Nephron (organoid): ENCODE measurements around the gene COX19.
"Not testable (repeated sequence)": the region's sequence is repeated elsewhere in the genome, so short reads cannot be mapped to it uniquely, and the experiment has no call there.

Source experiments
- H3K27ac Mint-ChIP-seq, 3 experiments: 2 replicates each; pipeline ENCODE4 v1.8.0; 2020; ENCODE audit warnings: mixed read lengths in 3 of 3, mild to moderate bottlenecking in 2 of 3, moderate library complexity in 1 of 3
- H3K27me3 Mint-ChIP-seq: 2 replicates; pipeline ENCODE4 v1.8.0; 2021; ENCODE audit warnings: low read depth, mild to moderate bottlenecking, moderate library complexity, mixed read lengths
- H3K36me3 Mint-ChIP-seq: 2 replicates; pipeline ENCODE4 v1.8.0; 2020; ENCODE audit warnings: low read depth, mixed read lengths
- H3K4me1 Mint-ChIP-seq: 2 replicates; pipeline ENCODE4 v1.8.0; 2020; ENCODE audit warnings: mixed read lengths
- H3K4me3 Mint-ChIP-seq, 3 experiments: 2 replicates each; pipeline ENCODE4 v1.8.0; 2020; ENCODE audit warnings: mild to moderate bottlenecking in 3 of 3, mixed read lengths in 3 of 3, moderate library complexity in 2 of 3
- H3K9me3 Mint-ChIP-seq: 2 replicates; pipeline ENCODE4 v1.8.0; 2020; ENCODE audit warnings: mixed read lengths
- TF ChIP-seq, protein P1 (sequence below), 3 experiments: fragments of 200-600 bp; sonication (generic); IDR thresholded peaks; one replicate each; pipeline ENCODE4 v1.5.0; 2021; ENCODE audit warnings: antibody characterized with exemption in 3 of 3; ENCODE audit not compliant: unreplicated experiment in 3 of 3

Gene COX19

DNA sequence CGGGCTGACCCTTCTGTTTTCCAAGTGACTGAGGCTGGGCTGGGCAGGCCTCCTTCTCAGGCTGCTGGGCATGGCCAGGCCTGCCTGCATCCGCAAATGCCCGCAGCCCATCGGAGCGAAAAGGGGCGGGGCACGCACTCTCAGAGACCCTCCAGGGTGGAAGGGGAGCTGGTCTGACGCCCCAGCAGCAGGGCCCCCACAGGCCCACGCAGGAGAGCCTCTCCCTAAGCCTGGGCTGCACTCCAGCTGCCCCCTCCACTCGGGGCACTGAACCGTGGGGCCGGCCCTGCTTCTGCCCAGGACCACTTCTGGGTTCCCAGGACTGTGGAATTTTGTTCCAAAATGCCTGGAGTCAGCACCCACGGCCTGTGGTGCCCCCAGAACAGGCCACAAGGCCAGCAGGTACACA is 30.2 kb downstream of the COX19 start:
- peak overlapping the region; percentile 80 to 89 (median 82) for H3K27ac Mint-ChIP-seq
- peaks cover 35% of the 10 kb centered on the region for H3K27me3 Mint-ChIP-seq
- H3K4me3 Mint-ChIP-seq = no peak overlapping the region
- H3K36me3 Mint-ChIP-seq = no peaks in the 10 kb centered on the region
- H3K9me3 Mint-ChIP-seq = peaks cover 9% of the 10 kb centered on the region
- no peaks in the 10 kb centered on the region for H3K4me1 Mint-ChIP-seq
- TF ChIP-seq, protein P1, sequence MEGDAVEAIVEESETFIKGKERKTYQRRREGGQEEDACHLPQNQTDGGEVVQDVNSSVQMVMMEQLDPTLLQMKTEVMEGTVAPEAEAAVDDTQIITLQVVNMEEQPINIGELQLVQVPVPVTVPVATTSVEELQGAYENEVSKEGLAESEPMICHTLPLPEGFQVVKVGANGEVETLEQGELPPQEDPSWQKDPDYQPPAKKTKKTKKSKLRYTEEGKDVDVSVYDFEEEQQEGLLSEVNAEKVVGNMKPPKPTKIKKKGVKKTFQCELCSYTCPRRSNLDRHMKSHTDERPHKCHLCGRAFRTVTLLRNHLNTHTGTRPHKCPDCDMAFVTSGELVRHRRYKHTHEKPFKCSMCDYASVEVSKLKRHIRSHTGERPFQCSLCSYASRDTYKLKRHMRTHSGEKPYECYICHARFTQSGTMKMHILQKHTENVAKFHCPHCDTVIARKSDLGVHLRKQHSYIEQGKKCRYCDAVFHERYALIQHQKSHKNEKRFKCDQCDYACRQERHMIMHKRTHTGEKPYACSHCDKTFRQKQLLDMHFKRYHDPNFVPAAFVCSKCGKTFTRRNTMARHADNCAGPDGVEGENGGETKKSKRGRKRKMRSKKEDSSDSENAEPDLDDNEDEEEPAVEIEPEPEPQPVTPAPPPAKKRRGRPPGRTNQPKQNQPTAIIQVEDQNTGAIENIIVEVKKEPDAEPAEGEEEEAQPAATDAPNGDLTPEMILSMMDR (IDR thresholded peaks at IDR 0.05; ENCODE audit: unreplicated experiment in 3 of 3) = no peak

DNA sequence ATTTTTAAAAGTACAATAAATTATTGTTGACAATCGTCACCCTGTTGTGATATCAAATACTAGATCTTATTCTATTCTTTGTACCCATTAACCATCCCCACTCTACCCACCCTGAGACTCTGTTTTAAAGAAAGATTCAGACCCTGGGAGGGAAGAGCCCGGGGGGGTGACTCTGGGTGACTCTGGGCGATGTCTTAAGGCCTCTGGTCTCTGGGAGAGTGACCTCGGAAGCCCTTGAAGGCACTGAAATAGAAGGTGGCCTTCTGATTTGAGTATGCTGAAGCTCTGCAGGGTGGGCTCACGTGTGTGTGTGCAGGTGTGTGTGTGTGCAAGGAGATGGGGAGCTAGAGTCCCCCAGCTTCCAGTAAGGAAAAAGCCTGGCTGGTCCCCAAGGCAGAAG is 30.6 kb downstream of the COX19 start:
- H3K36me3 Mint-ChIP-seq = no peaks in the 10 kb centered on the region
- TF ChIP-seq, protein P1 (IDR thresholded peaks at IDR 0.05; ENCODE audit: unreplicated experiment in 3 of 3) = no peak
- H3K27ac Mint-ChIP-seq = peak overlapping the region; percentile 80 to 89 (median 82)

GRCh38 chr7:943793-944192 is 31.6 kb downstream of the COX19 start:
- not testable (repeated sequence) for H3K4me3 Mint-ChIP-seq, H3K27ac Mint-ChIP-seq, H3K36me3 Mint-ChIP-seq, H3K4me1 Mint-ChIP-seq
- H3K9me3 Mint-ChIP-seq = peaks cover 13% of the 10 kb centered on the region
- H3K27me3 Mint-ChIP-seq = peaks cover 36% of the 10 kb centered on the region

More for the DNA sequence above, 30.6 kb downstream of the COX19 start:
- no peaks in the 10 kb centered on the region for H3K4me1 Mint-ChIP-seq
- H3K27me3 Mint-ChIP-seq = peaks cover 34% of the 10 kb centered on the region
- H3K9me3 Mint-ChIP-seq = peaks cover 13% of the 10 kb centered on the region
- H3K4me3 Mint-ChIP-seq = no peak overlapping the region

DNA sequence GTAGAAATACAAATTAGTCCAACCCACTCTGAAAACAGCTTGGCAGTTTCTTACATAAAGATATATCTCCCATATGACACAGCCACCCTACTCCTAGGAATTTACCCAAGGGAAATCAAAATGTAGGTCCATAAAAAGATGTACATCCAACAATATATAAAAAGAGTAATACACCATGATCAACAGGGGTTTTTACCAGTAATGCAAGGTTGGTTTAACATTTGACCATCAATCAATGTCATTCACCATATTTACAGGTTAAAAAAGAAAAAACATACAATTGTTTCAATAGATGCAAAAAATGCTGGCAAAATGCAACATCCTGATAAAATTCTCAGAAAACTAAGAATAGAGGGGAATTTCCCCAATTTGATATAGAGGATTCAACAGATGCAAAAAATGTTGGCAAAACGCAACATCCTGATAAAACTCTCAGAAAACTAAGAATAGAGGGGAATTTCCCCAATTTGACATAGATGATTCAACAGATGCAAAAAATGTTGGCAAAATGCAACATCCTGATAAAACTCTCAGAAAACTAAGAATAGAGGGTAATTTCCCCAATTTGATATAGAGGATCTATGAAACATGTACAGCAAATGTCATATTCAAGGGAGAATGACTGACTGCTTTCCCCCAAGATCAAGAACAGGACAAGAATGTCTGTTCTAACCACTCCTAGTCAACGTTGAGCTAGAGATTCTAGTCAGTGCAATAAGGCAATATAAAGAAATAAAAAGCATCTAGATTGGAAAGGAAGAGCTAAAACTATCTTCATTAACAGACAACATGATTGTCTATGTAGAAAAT is 34.5 kb downstream of the COX19 start:
- H3K36me3 Mint-ChIP-seq = no peaks in the 10 kb centered on the region
- H3K9me3 Mint-ChIP-seq = peaks cover 13% of the 10 kb centered on the region
- no peak overlapping the region for H3K4me3 Mint-ChIP-seq
- peaks cover 32% of the 10 kb centered on the region for H3K27me3 Mint-ChIP-seq
- TF ChIP-seq, protein P1 (IDR thresholded peaks at IDR 0.05; ENCODE audit: unreplicated experiment in 3 of 3) = no peak
- H3K27ac Mint-ChIP-seq = no peak overlapping the region
- H3K4me1 Mint-ChIP-seq = no peaks in the 10 kb centered on the region

DNA sequence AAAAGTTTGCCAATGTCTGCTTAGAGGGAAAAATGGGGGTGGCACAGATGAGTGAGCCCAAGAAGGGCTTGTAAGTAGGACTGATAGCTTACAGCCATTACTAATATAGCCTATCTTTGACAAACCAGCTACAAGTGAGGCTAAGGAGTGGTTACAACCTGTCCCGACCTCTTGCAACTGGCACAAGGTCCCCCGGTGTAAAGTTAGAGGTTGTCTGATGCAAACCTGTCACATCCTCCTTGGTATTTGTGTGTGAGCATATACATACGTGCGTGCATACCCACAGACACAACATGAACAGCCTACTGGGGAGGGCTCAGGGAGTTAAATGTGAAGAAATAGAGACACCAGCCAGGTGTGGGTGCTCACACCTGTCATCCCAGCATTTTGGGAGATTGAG is 35.5 kb downstream of the COX19 start:
- Mint-ChIP-seq H3K27me3 (peaks cover 32% of the 10 kb centered on the region), H3K4me1 (no peaks in the 10 kb centered on the region), H3K36me3 (no peaks in the 10 kb centered on the region), H3K9me3 (peaks cover 13% of the 10 kb centered on the region), H3K27ac (no peak overlapping the region), H3K4me3 (no peak overlapping the region)
- TF ChIP-seq, protein P1 (IDR thresholded peaks at IDR 0.05; ENCODE audit: unreplicated experiment in 3 of 3) = no peak

DNA sequence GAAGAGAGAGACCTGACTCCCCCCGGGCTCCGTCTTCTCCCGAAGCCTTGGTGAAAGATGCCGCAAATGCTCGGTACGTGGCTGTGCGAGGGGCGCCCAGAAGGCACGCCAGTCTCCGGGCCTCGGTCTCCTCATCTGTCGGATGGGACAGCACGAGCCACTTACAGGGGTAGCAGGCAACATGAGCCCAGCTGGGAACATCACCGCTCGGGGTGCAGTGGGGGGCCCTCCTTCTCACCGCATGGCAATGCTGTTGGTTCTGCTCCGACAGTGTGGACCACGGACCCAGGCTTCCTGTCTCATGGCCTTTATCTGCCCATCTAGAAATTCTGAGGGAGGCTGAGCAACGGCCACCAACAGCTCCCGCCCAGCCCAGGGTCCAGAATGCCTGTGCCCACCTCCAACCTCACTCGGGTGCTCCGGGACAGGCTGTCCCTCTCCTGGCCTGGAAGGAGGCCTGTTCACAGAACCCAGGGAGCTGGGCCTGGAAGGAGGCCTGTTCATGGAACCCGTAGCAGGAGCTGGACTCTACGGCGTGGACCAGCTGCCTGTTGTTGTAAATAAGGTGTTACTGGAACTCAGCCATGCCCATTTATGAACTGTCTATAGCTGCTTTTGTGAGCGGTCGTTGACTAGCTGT is 36.7 kb downstream of the COX19 start:
- H3K4me1 Mint-ChIP-seq = no peaks in the 10 kb centered on the region
- peaks cover 29% of the 10 kb centered on the region for H3K27me3 Mint-ChIP-seq
- H3K9me3 Mint-ChIP-seq = peaks cover 13% of the 10 kb centered on the region
- no peak overlapping the region for H3K27ac Mint-ChIP-seq
- no peaks in the 10 kb centered on the region for H3K36me3 Mint-ChIP-seq
- H3K4me3 Mint-ChIP-seq = no peak overlapping the region
- TF ChIP-seq, protein P1 (IDR thresholded peaks at IDR 0.05; ENCODE audit: unreplicated experiment in 3 of 3) = no peak
